HG03097 (cell line): ENCODE results near the gene TMCC3.

ENCODE experiments used
- ATAC-seq: cut with Tn5 transposase; IDR thresholded peaks from one replicate; pipeline ENCODE4 v1.9.1; 2021; ENCODE audit not compliant: unreplicated experiment, low FRiP score

Gene TMCC3

GRCh38 chr12:94674051-94674451 is 23.7 kb upstream of the TMCC3 start:
- ATAC-seq: no peak

- no peak for ATAC-seq
Observed at GRCh38 chr12:94673496-94673895, 23.1 kb upstream of the TMCC3 start.

GRCh38 chr12:94671917-94672316 is 21.6 kb upstream of the TMCC3 start:
- no peak for ATAC-seq

GRCh38 chr12:94670898-94671297 is 20.5 kb upstream of the TMCC3 start:
- ATAC-seq: no peak

GRCh38 chr12:94670075-94670474 is 19.7 kb upstream of the TMCC3 start:
- no peak for ATAC-seq

GRCh38 chr12:94667031-94667540 is 16.7 kb upstream of the TMCC3 start:
- no peak for ATAC-seq

GRCh38 chr12:94666158-94666557 is 15.8 kb upstream of the TMCC3 start:
- no peak for ATAC-seq

GRCh38 chr12:94663702-94664101 is 13.3 kb upstream of the TMCC3 start:
- ATAC-seq: no peak

GRCh38 chr12:94663071-94663470 is 12.7 kb upstream of the TMCC3 start:
- no peak for ATAC-seq

GRCh38 chr12:94660436-94660835 is 10.1 kb upstream of the TMCC3 start:
- ATAC-seq: no peak

- no peak for ATAC-seq
Observed at GRCh38 chr12:94659346-94659930, 9.1 kb upstream of the TMCC3 start.

- no peak for ATAC-seq
Observed at GRCh38 chr12:94658931-94659330, 8.6 kb upstream of the TMCC3 start.

- ATAC-seq: no peak
Observed at GRCh38 chr12:94656556-94656955, 6.2 kb upstream of the TMCC3 start.

GRCh38 chr12:94649349-94650142 is 811 bp downstream of the TMCC3 start:
- ATAC-seq: peak; percentile 37

- ATAC-seq: no peak
Observed at GRCh38 chr12:94648578-94648977, 1.8 kb downstream of the TMCC3 start.

GRCh38 chr12:94644141-94644979 is 6.0 kb downstream of the TMCC3 start:
- ATAC-seq: peak; percentile 43

- ATAC-seq: no peak
Observed at GRCh38 chr12:94643606-94644005, 6.8 kb downstream of the TMCC3 start.

GRCh38 chr12:94641283-94641682 is 9.1 kb downstream of the TMCC3 start:
- no peak for ATAC-seq

- ATAC-seq: peak; percentile 56
Observed at GRCh38 chr12:94640134-94640928, 10.0 kb downstream of the TMCC3 start.

GRCh38 chr12:94638521-94638920 is 11.8 kb downstream of the TMCC3 start:
- no peak for ATAC-seq
